Amniotic epithelial cell (primary cell): ENCODE data around the gene VASN.

Experiments
- DNase-seq: peaks from one replicate; pipeline ENCODE4 v3.0.0-alpha.2; 2010; ENCODE audit warnings: low read depth

The VASN gene

DNA sequence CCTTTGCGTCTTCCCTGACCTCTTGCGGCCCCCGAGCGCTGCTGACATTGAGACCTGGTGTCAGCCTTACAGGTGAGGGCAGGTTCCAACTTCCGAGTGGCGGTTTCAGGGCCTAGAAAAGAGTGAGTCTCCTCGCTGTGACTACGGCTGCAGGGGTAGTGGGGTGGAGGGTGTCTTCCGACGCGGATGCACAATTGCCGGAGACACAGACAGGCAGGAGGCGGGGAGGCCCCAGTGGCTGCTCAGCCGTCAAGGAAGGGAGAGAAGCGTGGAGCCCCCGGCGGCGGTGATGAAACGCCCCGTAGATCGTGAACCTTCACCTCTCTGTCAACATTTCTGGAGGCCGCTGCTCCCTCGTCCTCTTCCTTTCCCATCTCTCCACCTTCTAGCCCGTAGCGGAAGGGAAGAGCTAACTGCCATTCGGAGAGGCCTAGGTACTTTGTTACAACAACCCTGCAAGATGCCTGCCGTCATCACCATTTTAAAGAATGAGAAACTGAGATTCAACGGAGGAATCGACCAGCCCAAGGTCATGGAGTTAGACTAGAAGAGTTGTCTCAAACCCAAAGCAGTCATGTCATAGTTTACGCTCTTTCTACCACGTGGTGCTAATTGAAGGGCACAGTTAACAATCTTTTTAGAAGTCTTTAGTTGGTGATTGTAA is 54.5 kb downstream of the VASN start:
- DNase-seq, result no peak

GRCh38 chr16:4426722-4427372 is 55.2 kb downstream of the VASN start:
- DNase-seq, result no peak

GRCh38 chr16:4428500-4428899 is 56.9 kb downstream of the VASN start:
- DNase-seq, result no peak

DNA sequence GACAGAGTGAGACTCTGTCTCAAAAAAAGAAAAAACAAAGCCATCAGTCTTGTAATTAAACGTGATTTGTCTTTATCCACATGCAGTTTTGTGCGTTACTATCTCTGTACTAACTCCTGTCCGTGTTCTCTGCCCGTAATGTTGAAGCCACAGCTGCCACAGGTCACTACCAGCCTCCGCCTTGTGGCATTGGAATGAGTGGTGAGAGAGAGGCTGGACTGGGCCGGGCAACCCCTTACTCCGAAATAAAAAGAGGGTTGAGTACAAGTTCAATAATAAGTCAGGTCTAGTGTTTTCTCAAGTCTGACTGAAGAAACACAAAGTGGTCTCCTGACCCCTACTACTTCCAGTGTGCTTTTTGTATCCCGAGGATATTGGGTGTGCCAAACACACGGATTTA is 59.4 kb downstream of the VASN start:
- DNase-seq, result no peak
